ENCODE measurements around the gene MYPN. TPM values are rescaled to one million over a fixed set of nuclear protein-coding genes. Genes with fewer than 3 reads are reported as not detected.
"Not testable (repeated sequence)": the region's sequence is repeated elsewhere in the genome, so short reads cannot be mapped to it uniquely, and the experiment has no call there.

The MYPN gene
- total RNA-seq, 2 donors from 2014 or later: not detected

DNA sequence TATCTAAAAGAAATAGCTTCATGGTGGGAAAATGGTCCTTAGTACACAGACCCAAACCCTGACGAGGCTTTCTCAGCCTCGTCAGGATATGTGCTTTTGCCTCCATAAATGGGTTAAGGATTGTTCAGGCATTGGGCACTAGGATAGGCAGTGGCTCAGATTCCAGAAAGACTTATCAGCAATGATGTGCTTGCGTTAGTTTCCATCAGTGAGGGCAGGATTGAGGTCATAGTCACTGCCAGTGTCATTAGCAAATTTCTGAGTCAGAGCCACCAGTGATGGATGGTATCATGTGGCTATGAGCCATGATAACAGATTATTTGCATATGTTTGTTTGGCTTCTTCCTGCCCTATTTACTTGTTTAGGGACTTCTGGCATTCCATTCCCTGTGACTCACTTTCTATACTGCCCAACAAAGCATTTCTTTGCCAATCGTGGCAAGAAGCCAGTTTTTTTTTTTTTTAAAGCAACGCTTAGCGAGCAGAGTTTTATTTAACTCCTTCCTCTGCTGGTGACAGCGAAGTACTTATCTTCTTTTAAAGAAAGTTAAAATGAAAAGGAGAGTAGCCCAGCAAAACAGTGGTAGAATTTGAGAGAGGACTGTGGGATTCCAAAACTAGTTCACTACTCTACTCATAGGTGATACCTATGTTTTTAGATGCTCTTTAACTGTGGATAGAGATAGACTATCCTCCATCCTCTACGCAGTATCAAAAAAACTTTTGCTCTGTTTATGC, 44.4 kb downstream of the MYPN start:
- no peaks in the 10 kb centered on the region for H3K9me3 ChIP-seq
- peak overlapping the region; percentile 34 for H3K4me3 ChIP-seq
- peak; percentile 90 for ATAC-seq (ENCODE audit: insufficient number of reproducible peaks, low FRiP score, low read depth)
- no peaks in the 10 kb centered on the region for H3K27me3 ChIP-seq (replicated peaks; ENCODE audit: insufficient read depth)
- H3K27ac ChIP-seq: peak overlapping the region in 1 of 2 donors; percentile 15
- peak; percentile 15 for DNase-seq (ENCODE audit: low spot score)
- H3K36me3 ChIP-seq: no peaks in the 10 kb centered on the region
- TF ChIP-seq, protein P1, sequence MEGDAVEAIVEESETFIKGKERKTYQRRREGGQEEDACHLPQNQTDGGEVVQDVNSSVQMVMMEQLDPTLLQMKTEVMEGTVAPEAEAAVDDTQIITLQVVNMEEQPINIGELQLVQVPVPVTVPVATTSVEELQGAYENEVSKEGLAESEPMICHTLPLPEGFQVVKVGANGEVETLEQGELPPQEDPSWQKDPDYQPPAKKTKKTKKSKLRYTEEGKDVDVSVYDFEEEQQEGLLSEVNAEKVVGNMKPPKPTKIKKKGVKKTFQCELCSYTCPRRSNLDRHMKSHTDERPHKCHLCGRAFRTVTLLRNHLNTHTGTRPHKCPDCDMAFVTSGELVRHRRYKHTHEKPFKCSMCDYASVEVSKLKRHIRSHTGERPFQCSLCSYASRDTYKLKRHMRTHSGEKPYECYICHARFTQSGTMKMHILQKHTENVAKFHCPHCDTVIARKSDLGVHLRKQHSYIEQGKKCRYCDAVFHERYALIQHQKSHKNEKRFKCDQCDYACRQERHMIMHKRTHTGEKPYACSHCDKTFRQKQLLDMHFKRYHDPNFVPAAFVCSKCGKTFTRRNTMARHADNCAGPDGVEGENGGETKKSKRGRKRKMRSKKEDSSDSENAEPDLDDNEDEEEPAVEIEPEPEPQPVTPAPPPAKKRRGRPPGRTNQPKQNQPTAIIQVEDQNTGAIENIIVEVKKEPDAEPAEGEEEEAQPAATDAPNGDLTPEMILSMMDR (IDR thresholded peaks at IDR 0.05): no peak
- peaks cover 0 to 13% of the 10 kb centered on the region in 2 donors for H3K4me1 ChIP-seq (ENCODE audit: control insufficient read depth in 1 of 2, low read depth in 2 of 2)

DNA sequence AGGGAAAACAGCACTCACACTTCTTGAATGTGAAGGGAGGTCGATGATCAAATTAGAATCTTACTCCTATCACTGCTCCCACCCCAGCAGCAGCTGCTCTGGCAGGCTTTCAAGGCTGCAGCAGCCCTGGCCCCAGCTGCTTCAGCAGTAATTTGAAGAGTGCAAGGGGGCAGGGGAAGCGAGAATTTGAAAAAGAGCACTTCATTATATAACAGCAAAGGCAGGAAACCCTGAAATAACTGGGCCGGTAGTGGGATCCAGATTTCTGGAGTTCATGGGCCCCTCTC, 44.9 kb downstream of the MYPN start:
- Histone ChIP-seq H3K27ac (peak overlapping the region in 1 of 2 donors; percentile 15), H3K9me3 (no peaks in the 10 kb centered on the region), H3K4me1 (ENCODE audit: control insufficient read depth in 1 of 2, low read depth in 2 of 2) (peaks cover 0 to 13% of the 10 kb centered on the region in 2 donors), H3K36me3 (no peaks in the 10 kb centered on the region), H3K27me3 (replicated peaks; ENCODE audit: insufficient read depth) (no peaks in the 10 kb centered on the region), H3K4me3 (no peak overlapping the region)
- TF ChIP-seq, protein P1 (IDR thresholded peaks at IDR 0.05): no peak
- no peak for DNase-seq (ENCODE audit: low spot score)
- ATAC-seq (ENCODE audit: insufficient number of reproducible peaks, low FRiP score, low read depth): no peak

DNA sequence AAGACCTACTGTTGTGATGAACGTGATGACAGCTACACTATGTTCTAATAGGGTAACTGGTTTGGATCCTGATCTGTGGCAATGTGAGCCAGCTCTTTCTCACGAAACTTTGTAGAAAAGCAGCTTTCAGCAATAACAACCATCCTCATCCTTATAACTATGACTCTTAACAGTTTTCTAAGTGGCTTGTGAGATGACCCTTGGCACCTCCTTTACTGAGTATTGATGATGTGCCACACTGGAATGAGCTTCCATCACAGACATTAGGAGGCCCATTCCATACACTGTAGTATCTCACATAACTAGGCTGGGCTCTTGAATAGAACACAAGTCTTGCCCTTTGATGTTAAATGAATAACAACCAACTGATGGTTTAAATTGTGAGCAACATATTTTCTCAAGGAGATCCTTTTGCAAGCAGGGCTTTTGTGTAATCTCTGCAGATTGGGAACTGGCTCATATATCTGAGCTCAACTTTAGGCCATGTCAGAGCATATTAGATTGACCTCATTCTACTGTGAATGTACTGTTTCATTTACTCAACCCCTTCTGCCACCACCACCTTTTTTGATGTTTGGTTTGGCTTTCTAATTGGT, 46.4 kb downstream of the MYPN start:
- TF ChIP-seq, protein P1 (IDR thresholded peaks at IDR 0.05): no peak
- no peaks in the 10 kb centered on the region for H3K9me3 ChIP-seq
- H3K4me3 ChIP-seq: no peak overlapping the region
- H3K27me3 ChIP-seq (replicated peaks; ENCODE audit: insufficient read depth): no peaks in the 10 kb centered on the region
- peaks cover 0 to 13% of the 10 kb centered on the region in 2 donors for H3K4me1 ChIP-seq (ENCODE audit: control insufficient read depth in 1 of 2, low read depth in 2 of 2)
- ATAC-seq (ENCODE audit: insufficient number of reproducible peaks, low FRiP score, low read depth) (no peak), DNase-seq (ENCODE audit: low spot score) (no peak)
- H3K27ac ChIP-seq: no peak overlapping the region
- no peaks in the 10 kb centered on the region for H3K36me3 ChIP-seq

DNA sequence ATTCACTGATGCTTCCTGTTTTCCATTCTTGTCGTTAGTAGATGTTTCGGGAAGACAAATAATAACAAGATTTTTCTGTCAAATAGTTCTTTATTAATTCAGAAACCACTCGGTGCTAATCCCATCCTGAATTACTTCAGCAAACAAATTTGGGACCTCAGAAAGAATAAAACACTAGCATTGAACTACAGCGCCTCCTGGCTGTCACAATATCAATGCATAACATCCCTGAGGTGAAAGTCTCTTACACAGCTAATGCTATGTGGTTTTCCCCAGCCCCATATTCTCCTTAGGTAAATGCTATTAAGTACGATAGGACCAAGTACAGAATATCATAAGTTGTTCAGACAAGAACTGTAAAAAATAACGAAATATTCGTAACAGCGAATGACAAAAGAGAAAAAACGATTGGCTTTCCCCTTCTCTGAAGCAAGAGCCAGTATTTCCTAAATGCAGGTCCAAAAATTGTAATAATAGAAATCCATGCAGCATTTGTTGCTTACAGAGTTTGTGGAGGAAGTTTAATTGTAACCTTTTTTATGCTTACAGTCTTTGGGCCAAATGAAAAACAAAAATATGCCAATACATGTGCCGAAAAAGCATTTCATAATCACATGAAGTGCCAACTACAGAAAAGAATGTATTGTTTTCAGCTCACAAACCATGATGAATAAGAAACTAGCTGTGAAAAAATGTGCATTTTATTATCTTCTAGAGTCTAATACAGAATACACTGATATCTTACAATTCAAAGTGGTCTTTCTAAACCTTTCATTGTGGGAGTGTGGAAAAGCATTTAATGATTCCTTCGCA, 47.3 kb downstream of the MYPN start:
- Histone ChIP-seq H3K9me3 (no peaks in the 10 kb centered on the region), H3K4me3 (no peak overlapping the region), H3K36me3 (no peaks in the 10 kb centered on the region), H3K27me3 (replicated peaks; ENCODE audit: insufficient read depth) (no peaks in the 10 kb centered on the region), H3K27ac (no peak overlapping the region), H3K4me1 (ENCODE audit: control insufficient read depth in 1 of 2, low read depth in 2 of 2) (peaks cover 0 to 13% of the 10 kb centered on the region in 2 donors)
- no peak for ATAC-seq (ENCODE audit: insufficient number of reproducible peaks, low FRiP score, low read depth)
- TF ChIP-seq, protein P1 (IDR thresholded peaks at IDR 0.05): peak; percentile 75
- DNase-seq (ENCODE audit: low spot score): peak; percentile 13

DNA sequence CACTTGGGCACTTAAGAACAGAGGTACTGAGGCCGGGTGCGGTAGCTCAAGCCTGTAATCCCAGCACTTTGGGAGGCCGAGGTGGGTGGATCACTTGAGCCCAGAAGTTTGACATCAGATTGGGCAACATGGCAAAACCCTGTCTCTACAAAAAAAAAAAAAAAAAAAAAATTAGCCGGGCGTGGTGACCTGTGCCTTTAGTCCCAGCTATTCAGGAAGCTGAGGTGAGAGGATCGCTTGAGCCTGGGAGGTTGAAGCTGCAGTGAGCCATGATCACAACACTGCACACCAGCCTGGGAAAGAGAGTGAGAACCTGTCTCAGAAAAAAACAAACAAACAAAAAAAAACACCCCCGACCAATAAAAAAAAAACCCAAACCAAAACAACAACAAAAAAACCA, 48.2 kb downstream of the MYPN start:
- not testable (repeated sequence) for DNase-seq (ENCODE audit: low spot score); H3K27me3 ChIP-seq (replicated peaks; ENCODE audit: insufficient read depth); H3K4me3 ChIP-seq; H3K9me3 ChIP-seq; ATAC-seq (ENCODE audit: insufficient number of reproducible peaks, low FRiP score, low read depth); H3K27ac ChIP-seq; H3K36me3 ChIP-seq
- H3K4me1 ChIP-seq (ENCODE audit: control insufficient read depth in 1 of 2, low read depth in 2 of 2): peaks cover 0 to 13% of the 10 kb centered on the region in 2 donors
